Activated CD8-positive, alpha-beta memory T cell treated with anti-CD3 and anti-CD28 coated beads, Interleukin-2, amount 50 U/mL, for 1 hour (primary cell): ENCODE data around the gene SLC25A31.

Source experiments
- DNase-seq: peaks from one replicate; pipeline ENCODE4 v3.0.0-alpha.2; 2020; ENCODE audit errors: extremely low read depth

The SLC25A31 gene

GRCh38 chr4:127730142-127730913 is at the start of gene SLC25A31:
TSS of gene SLC25A31 (plus strand) at chr4:127730400. CDS start at chr4:127730546, 146 bp downstream.
- no peak for DNase-seq

- no peak for DNase-seq
Measured at GRCh38 chr4:127685292-127685691, 44.9 kb upstream of the SLC25A31 start.

GRCh38 chr4:127686658-127687057 is 43.5 kb upstream of the SLC25A31 start:
- no peak for DNase-seq

GRCh38 chr4:127687580-127687979 is 42.6 kb upstream of the SLC25A31 start:
- no peak for DNase-seq

- no peak for DNase-seq
Measured at GRCh38 chr4:127698789-127699200, 31.4 kb upstream of the SLC25A31 start.

- DNase-seq: no peak
Measured at GRCh38 chr4:127708985-127709384, 21.2 kb upstream of the SLC25A31 start.

GRCh38 chr4:127709456-127709855 is 20.7 kb upstream of the SLC25A31 start:
- no peak for DNase-seq

- DNase-seq: no peak
Measured at GRCh38 chr4:127731406-127731805, 1.2 kb downstream of the SLC25A31 start.

- no peak for DNase-seq
Measured at GRCh38 chr4:127732623-127733328, 2.6 kb downstream of the SLC25A31 start.

GRCh38 chr4:127734976-127735375 is 4.8 kb downstream of the SLC25A31 start:
- no peak for DNase-seq

GRCh38 chr4:127737295-127737694 is 7.1 kb downstream of the SLC25A31 start:
- DNase-seq: no peak

GRCh38 chr4:127741247-127741646 is 11.0 kb downstream of the SLC25A31 start:
- no peak for DNase-seq

- DNase-seq: no peak
Measured at GRCh38 chr4:127747883-127748282, 17.7 kb downstream of the SLC25A31 start.

GRCh38 chr4:127748957-127749356 is 18.8 kb downstream of the SLC25A31 start:
- DNase-seq: no peak

- DNase-seq: no peak
Measured at GRCh38 chr4:127756906-127757305, 26.7 kb downstream of the SLC25A31 start.

- no peak for DNase-seq
Measured at GRCh38 chr4:127759228-127759820, 29.1 kb downstream of the SLC25A31 start.

- DNase-seq: no peak
Measured at GRCh38 chr4:127759893-127760292, 29.7 kb downstream of the SLC25A31 start.

- no peak for DNase-seq
Measured at GRCh38 chr4:127771535-127772275, 41.5 kb downstream of the SLC25A31 start.

- no peak for DNase-seq
Measured at GRCh38 chr4:127772769-127773671, 42.8 kb downstream of the SLC25A31 start.

GRCh38 chr4:127775843-127776242 is 45.6 kb downstream of the SLC25A31 start:
- no peak for DNase-seq

- no peak for DNase-seq
Measured at GRCh38 chr4:127776620-127777019, 46.4 kb downstream of the SLC25A31 start.
